Type B pancreatic cell (in vitro differentiated cells): ENCODE measurements around the gene C18orf54. TPM values are rescaled to one million over a fixed set of nuclear protein-coding genes. Genes with fewer than 3 reads are reported as not detected.
A peak's percentile ranks its signal among the peaks of the same experiment; 100 is the strongest.
"Not testable (repeated sequence)": the region's sequence is repeated elsewhere in the genome, so short reads cannot be mapped to it uniquely, and the experiment has no call there.

Experiments
- DNase-seq: peaks from one replicate; pipeline ENCODE4 v3.0.0; 2021; ENCODE audit warnings: mixed read lengths; ENCODE audit not compliant: unreplicated experiment; ENCODE audit errors: extremely low spot score
- H3K27ac Mint-ChIP-seq: 2 replicates; pipeline ENCODE4 v1.8.0; 2021; ENCODE audit warnings: mild to moderate bottlenecking, mixed read lengths
- H3K27me3 Mint-ChIP-seq: 2 replicates; pipeline ENCODE4 v1.8.0; 2021; ENCODE audit warnings: mixed read lengths
- H3K36me3 Mint-ChIP-seq: 2 replicates; pipeline ENCODE4 v1.8.0; 2021; ENCODE audit warnings: mixed read lengths
- H3K4me1 Mint-ChIP-seq: one replicate; pipeline ENCODE4 v1.8.0; 2021; ENCODE audit warnings: mixed read lengths; ENCODE audit not compliant: unreplicated experiment
- H3K4me3 Mint-ChIP-seq: 2 replicates; pipeline ENCODE4 v1.8.0; 2021; ENCODE audit warnings: mild to moderate bottlenecking, mixed read lengths
- H3K9me3 Mint-ChIP-seq: 2 replicates; pipeline ENCODE4 v1.8.0; 2021; ENCODE audit warnings: mixed read lengths
- CTCF ChIP-seq: fragments of 200-600 bp; sonication (generic); conservative IDR thresholded peaks from 2 replicates; pipeline ENCODE4 v1.5.0; 2021; ENCODE audit warnings: antibody characterized with exemption, mild to moderate bottlenecking
- long read RNA-seq: library from polyadenylated mRNA; unstranded; transcript quantifications from one replicate; pipeline ENCODE4 v2.0.0, GENCODE V29; 2020
- total RNA-seq: library from RNA; stranded (reverse); gene quantifications from 2 replicates; pipeline ENCODE4 v1.2.1, GENCODE V29; 2021; ENCODE audit warnings: low replicate concordance

C18orf54 gene
- 3.8 and 18.4 TPM in 2 replicates for total RNA-seq
- long read RNA-seq, partial matches to known transcripts, result 1 of 1 reads
- long read RNA-seq, other reads (novel, unspliced or antisense), result 0 of 1 reads

- Mint-ChIP-seq H3K36me3 (peaks cover 14% of the 10 kb centered on the region), H3K27ac (peak within 1 kb of the TSS; percentile 94), H3K27me3 (peaks cover 2% of the 10 kb centered on the region), H3K4me3 (peak within 1 kb of the TSS; percentile 99), H3K9me3 (no peaks in the 10 kb centered on the region), H3K4me1 (peaks cover 7% of the 10 kb centered on the region)
- DNase-seq, result peak; percentile 93
- TF ChIP-seq CTCF, result peak; percentile 55
These were observed at the start of gene C18orf54, which contains the start of gene STARD6 for GRCh38 chr18:54357660-54358494. Gene C18orf54 (plus strand): TSS chr18:54357906. CDS start chr18:54360573, 2,667 bp downstream. Gene STARD6 (minus strand): TSS chr18:54357858. CDS start chr18:54354573, 3,285 bp downstream.

- not testable (repeated sequence) for H3K9me3 Mint-ChIP-seq, H3K27ac Mint-ChIP-seq, H3K36me3 Mint-ChIP-seq, H3K27me3 Mint-ChIP-seq, DNase-seq, H3K4me3 Mint-ChIP-seq, H3K4me1 Mint-ChIP-seq
These were observed 48.1 kb upstream of the C18orf54 start for GRCh38 chr18:54309564-54309963.

GRCh38 chr18:54316071-54316820 is 41.5 kb upstream of the C18orf54 start:
- no peaks in the 10 kb centered on the region for H3K27me3 Mint-ChIP-seq
- no peak overlapping the region for H3K27ac Mint-ChIP-seq
- no peak overlapping the region for H3K4me3 Mint-ChIP-seq
- no peak for DNase-seq
- no peaks in the 10 kb centered on the region for H3K36me3 Mint-ChIP-seq
- no peaks in the 10 kb centered on the region for H3K4me1 Mint-ChIP-seq
- no peak for TF ChIP-seq CTCF
- no peaks in the 10 kb centered on the region for H3K9me3 Mint-ChIP-seq

GRCh38 chr18:54323561-54323960 is 34.1 kb upstream of the C18orf54 start:
- no peaks in the 10 kb centered on the region for H3K4me1 Mint-ChIP-seq
- H3K27ac Mint-ChIP-seq, result no peak overlapping the region
- H3K27me3 Mint-ChIP-seq, result no peaks in the 10 kb centered on the region
- no peak for TF ChIP-seq CTCF
- H3K4me3 Mint-ChIP-seq, result no peak overlapping the region
- no peaks in the 10 kb centered on the region for H3K9me3 Mint-ChIP-seq
- no peak for DNase-seq
- no peaks in the 10 kb centered on the region for H3K36me3 Mint-ChIP-seq

- H3K4me1 Mint-ChIP-seq, result no peaks in the 10 kb centered on the region
- H3K36me3 Mint-ChIP-seq, result no peaks in the 10 kb centered on the region
- no peak for TF ChIP-seq CTCF
- no peak overlapping the region for H3K27ac Mint-ChIP-seq
- no peak overlapping the region for H3K4me3 Mint-ChIP-seq
- no peaks in the 10 kb centered on the region for H3K9me3 Mint-ChIP-seq
- no peak for DNase-seq
- no peaks in the 10 kb centered on the region for H3K27me3 Mint-ChIP-seq
These were observed 33.7 kb upstream of the C18orf54 start for GRCh38 chr18:54323970-54324369.

- no peak for DNase-seq
- Mint-ChIP-seq H3K9me3 (no peaks in the 10 kb centered on the region), H3K27ac (no peak overlapping the region), H3K27me3 (no peaks in the 10 kb centered on the region), H3K4me1 (no peaks in the 10 kb centered on the region), H3K36me3 (no peaks in the 10 kb centered on the region), H3K4me3 (no peak overlapping the region)
- TF ChIP-seq CTCF, result no peak
These were observed 29.9 kb upstream of the C18orf54 start for GRCh38 chr18:54327818-54328217.
